ENCODE results near the gene SYNE4. TPM values are rescaled to one million over a fixed set of nuclear protein-coding genes. Genes with fewer than 3 reads are reported as not detected.

Gene SYNE4
- 0.17 to 0.63 TPM (median 0.31 TPM) in 5 replicates for total RNA-seq (2022; extraction: Qiagen RNA extraction; ENCODE audit: low read depth)

GRCh38 chr19:36008336-36008978, at the start of gene SYNE4:
SYNE4 (minus strand) TSS chr19:36008813; CDS start chr19:36008681, 132 bp downstream.

GRCh38 chr19:36054733-36055686, 46.4 kb upstream of the SYNE4 start, which contains the start of gene WDR62:
WDR62 (plus strand) TSS chr19:36054897; CDS start chr19:36054972, 75 bp downstream.

GRCh38 chr19:36054119-36054732, 45.6 kb upstream of the SYNE4 start, which contains the start of gene THAP8:
THAP8 (minus strand) TSS chr19:36054285; CDS start chr19:36054217, 68 bp downstream.

DNA sequence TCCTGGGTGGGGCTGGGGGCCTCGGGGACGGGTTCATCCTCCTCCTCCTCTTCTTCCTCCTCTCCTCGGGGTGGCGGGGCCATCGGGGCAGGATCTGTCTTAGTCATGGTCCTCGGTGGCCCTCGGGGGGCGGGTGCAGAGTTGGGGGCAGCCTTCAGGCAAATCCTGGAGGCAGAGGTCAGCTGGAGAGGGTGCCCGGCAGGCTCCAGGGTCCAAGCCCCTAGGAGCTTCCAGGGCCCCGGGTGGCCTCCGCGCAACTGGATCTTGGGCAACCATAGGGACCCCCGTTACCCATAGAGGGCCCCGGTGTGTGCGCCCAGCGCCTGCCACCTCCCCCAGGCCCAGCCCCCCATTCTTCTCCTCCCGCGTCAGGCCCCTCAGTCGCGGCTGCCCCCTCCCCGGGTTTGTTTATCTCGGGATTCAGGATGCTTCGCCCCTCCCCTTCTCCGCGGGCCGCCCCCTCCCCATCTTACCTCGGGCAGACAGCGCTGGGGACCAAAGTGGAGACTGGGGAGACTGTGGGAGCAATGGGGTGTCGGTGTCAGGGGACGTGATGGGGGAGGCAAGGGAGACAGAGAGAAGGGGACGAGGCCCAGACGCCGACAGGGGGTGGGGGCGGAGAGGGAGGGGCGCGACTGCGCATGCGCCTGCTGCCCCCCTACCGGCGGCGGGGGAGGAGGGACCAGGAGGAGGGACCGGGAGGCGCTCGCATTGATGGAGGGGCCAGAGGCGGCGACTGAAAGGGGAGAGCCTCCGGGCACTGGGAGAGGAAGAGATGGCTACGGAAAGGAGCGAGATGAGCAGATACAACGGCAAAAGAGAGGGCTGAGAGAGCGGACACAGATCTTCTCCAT, 23.9 kb upstream of the SYNE4 start, which contains the start of gene CLIP3:
TSS of gene CLIP3 (minus strand) at position 623 of the 854 bp plus-strand sequence. CDS start at position 107, 516 bp downstream.

DNA sequence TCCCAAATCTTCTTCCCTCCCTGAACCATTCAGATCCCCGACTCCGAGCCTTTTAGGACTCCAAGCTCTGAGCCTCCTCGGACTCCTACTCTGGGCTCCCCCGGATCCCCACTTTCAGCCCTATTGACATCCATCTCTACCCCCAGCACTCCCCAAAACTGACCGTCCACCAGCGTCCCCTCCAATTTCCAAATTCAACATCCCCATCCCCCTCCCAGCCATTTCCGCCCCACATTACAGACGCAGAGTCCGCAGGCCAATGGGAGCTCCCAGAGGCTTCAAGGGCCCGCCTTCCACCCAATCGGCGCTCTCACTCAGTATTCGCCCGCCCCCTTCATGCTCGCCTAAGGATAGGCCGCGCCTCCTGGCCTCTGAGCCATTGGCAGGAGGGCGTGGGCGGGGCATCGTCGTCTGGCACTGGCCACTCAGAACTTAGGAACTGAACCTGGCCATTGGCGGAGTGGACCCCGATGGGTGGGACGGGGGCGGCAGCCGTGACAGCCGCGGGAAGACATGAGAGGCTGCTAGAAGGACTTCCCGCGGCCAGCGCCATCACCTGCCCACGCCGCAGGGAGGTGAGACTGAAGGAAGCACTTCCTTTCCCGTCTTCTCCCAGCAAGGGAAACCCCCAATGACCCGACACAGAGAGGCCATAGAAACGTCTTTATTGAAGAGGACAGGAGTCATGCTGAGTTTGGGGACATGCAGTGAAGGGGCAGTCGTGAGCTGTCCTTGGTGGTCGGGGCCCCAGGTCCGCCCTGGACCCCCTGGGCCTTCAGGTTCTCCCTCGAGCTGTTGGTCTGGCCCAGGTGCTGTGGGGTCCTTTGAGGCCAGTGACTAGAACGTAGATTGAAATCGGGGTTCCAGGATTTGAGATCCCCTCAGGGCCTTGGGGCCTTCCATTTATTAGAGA, 5.7 kb upstream of the SYNE4 start, which contains the start of gene ALKBH6:
TSS of gene ALKBH6 (minus strand) at position 202 of the 913 bp plus-strand sequence. CDS start 816 bp downstream, outside the sequence.

DNA sequence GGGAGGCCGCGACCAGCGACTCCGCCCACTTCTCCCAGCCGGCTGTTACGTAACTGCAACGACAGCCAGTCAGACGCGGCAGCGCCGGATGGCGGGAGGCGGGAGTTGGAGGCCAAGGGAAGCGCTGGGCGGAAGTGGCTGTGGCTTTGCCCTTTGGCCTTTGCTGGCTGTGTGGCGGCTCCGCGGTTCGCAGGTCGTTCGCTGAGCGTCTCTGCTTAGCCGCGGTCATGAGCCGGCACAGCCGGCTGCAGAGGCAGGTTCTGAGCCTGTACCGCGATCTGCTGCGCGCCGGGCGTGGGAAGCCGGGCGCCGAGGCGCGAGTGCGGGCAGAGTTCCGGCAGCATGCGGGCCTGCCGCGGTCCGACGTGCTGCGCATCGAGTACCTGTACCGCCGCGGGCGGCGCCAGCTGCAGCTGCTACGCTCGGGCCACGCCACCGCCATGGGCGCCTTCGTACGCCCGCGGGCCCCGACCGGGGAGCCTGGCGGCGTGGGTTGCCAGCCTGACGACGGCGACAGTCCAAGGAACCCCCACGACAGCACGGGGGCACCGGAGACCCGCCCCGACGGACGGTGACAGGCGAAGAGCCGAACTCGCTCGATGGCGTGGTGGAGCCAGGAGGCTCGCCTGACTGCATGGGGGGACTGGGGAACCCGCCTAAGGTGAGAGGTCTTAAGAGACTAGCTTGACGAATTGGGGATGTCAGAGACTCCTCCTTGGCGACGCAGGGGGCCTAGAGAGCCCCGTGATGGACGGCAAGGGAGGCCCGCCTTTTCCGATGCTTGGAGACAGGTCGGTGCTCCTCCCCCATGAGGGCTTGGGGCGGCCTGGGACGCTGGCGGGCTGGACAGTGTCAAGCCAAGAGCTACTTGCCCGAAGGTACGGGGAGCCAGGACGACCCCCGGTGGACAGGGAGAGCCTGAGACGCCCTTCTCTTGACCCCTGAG, 13.3 kb downstream of the SYNE4 start, which contains the start of gene SDHAF1:
TSS of gene SDHAF1 (plus strand) at position 141 of the 946 bp plus-strand sequence. CDS start at position 228, 87 bp downstream.

Other genes with a start within 250 kb of the SYNE4 start
- gene ARHGAP33, start 233.2 kb downstream of the SYNE4 start, total RNA-seq (2022; extraction: Qiagen RNA extraction; ENCODE audit: low read depth), result 3.5 to 9.2 TPM (median 6.2 TPM) in 5 replicates
- gene PRODH2, start 196.0 kb downstream of the SYNE4 start, total RNA-seq (2022; extraction: Qiagen RNA extraction; ENCODE audit: low read depth), result 0.27 to 0.66 TPM (median 0.41 TPM) in 4 of 5 replicates, not detected in the other
- 0.17 to 0.77 TPM (median 0.42 TPM) in 5 replicates for gene NPHS1, start 156.3 kb downstream of the SYNE4 start, total RNA-seq (2022; extraction: Qiagen RNA extraction; ENCODE audit: low read depth)
- 0.44 to 0.74 TPM (median 0.58 TPM) in 5 replicates for gene KIRREL2, start 151.9 kb downstream of the SYNE4 start, total RNA-seq (2022; extraction: Qiagen RNA extraction; ENCODE audit: low read depth)
- 82.7 to 99.7 TPM (median 88.7 TPM) in 5 replicates for gene APLP1, start 140.2 kb downstream of the SYNE4 start, total RNA-seq (2022; extraction: Qiagen RNA extraction; ENCODE audit: low read depth)
- 6.5 to 8.9 TPM (median 7.4 TPM) in 5 replicates for gene NFKBID, start 108.3 kb downstream of the SYNE4 start, total RNA-seq (2022; extraction: Qiagen RNA extraction; ENCODE audit: low read depth)
- 0.25 to 0.75 TPM (median 0.60 TPM) in 3 of 5 replicates, not detected in the others for gene HCST, start 106.3 kb downstream of the SYNE4 start, total RNA-seq (2022; extraction: Qiagen RNA extraction; ENCODE audit: low read depth)
- 0.31 TPM in 1 of 5 replicates, not detected in the others for gene TYROBP, start 100.5 kb downstream of the SYNE4 start, total RNA-seq (2022; extraction: Qiagen RNA extraction; ENCODE audit: low read depth)
- gene LRFN3, start 72.4 kb downstream of the SYNE4 start, total RNA-seq (2022; extraction: Qiagen RNA extraction; ENCODE audit: low read depth), result 11.7 to 28.8 TPM (median 20.5 TPM) in 5 replicates
- gene SDHAF1, start 13.6 kb downstream of the SYNE4 start, total RNA-seq (2022; extraction: Qiagen RNA extraction; ENCODE audit: low read depth), result 36.8 to 48.3 TPM (median 46.4 TPM) in 5 replicates
- gene ALKBH6, start 5.4 kb upstream of the SYNE4 start, total RNA-seq (2022; extraction: Qiagen RNA extraction; ENCODE audit: low read depth), result 23.6 to 26.4 TPM (median 24.6 TPM) in 5 replicates
- 0.49 to 1.2 TPM (median 0.69 TPM) in 5 replicates for gene CLIP3, start 24.1 kb upstream of the SYNE4 start, total RNA-seq (2022; extraction: Qiagen RNA extraction; ENCODE audit: low read depth)
- 4.7 to 7.1 TPM (median 5.8 TPM) in 5 replicates for gene THAP8, start 45.5 kb upstream of the SYNE4 start, total RNA-seq (2022; extraction: Qiagen RNA extraction; ENCODE audit: low read depth)
- gene WDR62, start 46.1 kb upstream of the SYNE4 start, total RNA-seq (2022; extraction: Qiagen RNA extraction; ENCODE audit: low read depth), result 23.0 to 30.7 TPM (median 27.6 TPM) in 5 replicates
- gene OVOL3, start 102.3 kb upstream of the SYNE4 start, total RNA-seq (2022; extraction: Qiagen RNA extraction; ENCODE audit: low read depth), result 0.36 to 0.52 TPM (median 0.37 TPM) in 4 of 5 replicates, not detected in the other
- 220 to 257 TPM (median 244 TPM) in 5 replicates for gene POLR2I, start 106.1 kb upstream of the SYNE4 start, total RNA-seq (2022; extraction: Qiagen RNA extraction; ENCODE audit: low read depth)
- gene TBCB, start 106.7 kb upstream of the SYNE4 start, total RNA-seq (2022; extraction: Qiagen RNA extraction; ENCODE audit: low read depth), result 430 to 525 TPM (median 509 TPM) in 5 replicates
- 1,600 to 2,176 TPM (median 2,055 TPM) in 5 replicates for gene CAPNS1, start 131.3 kb upstream of the SYNE4 start, total RNA-seq (2022; extraction: Qiagen RNA extraction; ENCODE audit: low read depth)
- not detected in 5 replicates for gene COX7A1, start 143.6 kb upstream of the SYNE4 start, total RNA-seq (2022; extraction: Qiagen RNA extraction; ENCODE audit: low read depth)
- gene ZNF565, start 205.9 kb upstream of the SYNE4 start, total RNA-seq (2022; extraction: Qiagen RNA extraction; ENCODE audit: low read depth), result 4.0 to 4.8 TPM (median 4.2 TPM) in 5 replicates
- 126 to 169 TPM (median 139 TPM) in 5 replicates for gene ZNF146, start 206.3 kb upstream of the SYNE4 start, total RNA-seq (2022; extraction: Qiagen RNA extraction; ENCODE audit: low read depth)